Measurements from ENCODE around the gene QRICH2.

Gene QRICH2

GRCh38 chr17:76271669-76272540 lies 36.2 kb downstream of the QRICH2 start:
- TF ChIP-seq MAX (IDR thresholded peaks at IDR 0.05), result no peak
- TF ChIP-seq CEBPB (IDR thresholded peaks at IDR 0.05), result no peak
- TF ChIP-seq ZBTB7A (IDR thresholded peaks at IDR 0.05; ENCODE audit: low read depth), result no peak
- no peak for TF ChIP-seq NFIC (IDR thresholded peaks at IDR 0.05)
- TF ChIP-seq EGR1 (IDR thresholded peaks at IDR 0.05), result no peak
- TF ChIP-seq YY1 (IDR thresholded peaks at IDR 0.05; ENCODE audit: low read depth), result no peak
- TF ChIP-seq CREB1 (IDR thresholded peaks at IDR 0.05; ENCODE audit: low read depth), result no peak
- TF ChIP-seq TEAD4 (IDR thresholded peaks at IDR 0.05), result no peak
- TF ChIP-seq FOXM1 (IDR thresholded peaks at IDR 0.05; ENCODE audit: borderline replicate concordance, low read depth), result no peak
- no peak for TF ChIP-seq TAF1 (IDR thresholded peaks at IDR 0.05; ENCODE audit: low read depth)
- TF ChIP-seq REST (IDR thresholded peaks at IDR 0.05; ENCODE audit: low read depth), result no peak
- no peak for TF ChIP-seq TCF12 (IDR thresholded peaks at IDR 0.05; ENCODE audit: low read depth)

GRCh38 chr17:76270770-76271668 lies 37.1 kb downstream of the QRICH2 start:
- no peak for TF ChIP-seq EGR1 (IDR thresholded peaks at IDR 0.05)
- TF ChIP-seq FOXM1 (IDR thresholded peaks at IDR 0.05; ENCODE audit: borderline replicate concordance, low read depth), result no peak
- TF ChIP-seq EP300 (IDR thresholded peaks at IDR 0.05; ENCODE audit: borderline replicate concordance), result no peak
- TF ChIP-seq USF1 (IDR thresholded peaks at IDR 0.05), result no peak
- no peak for TF ChIP-seq TCF12 (IDR thresholded peaks at IDR 0.05; ENCODE audit: low read depth)
- TF ChIP-seq TEAD4 (IDR thresholded peaks at IDR 0.05), result no peak
- no peak for TF ChIP-seq NFIC (IDR thresholded peaks at IDR 0.05)
- TF ChIP-seq CEBPB (IDR thresholded peaks at IDR 0.05), result no peak
- no peak for TF ChIP-seq YY1 (IDR thresholded peaks at IDR 0.05; ENCODE audit: low read depth)
- no peak for TF ChIP-seq REST (IDR thresholded peaks at IDR 0.05; ENCODE audit: low read depth)
- TF ChIP-seq RAD21 (IDR thresholded peaks at IDR 0.05; ENCODE audit: low read depth), result no peak
- TF ChIP-seq MAX (IDR thresholded peaks at IDR 0.05), result no peak
- no peak for TF ChIP-seq ZBTB7A (IDR thresholded peaks at IDR 0.05; ENCODE audit: low read depth)
- TF ChIP-seq CREB1 (IDR thresholded peaks at IDR 0.05; ENCODE audit: low read depth), result no peak
- no peak for TF ChIP-seq TAF1 (IDR thresholded peaks at IDR 0.05; ENCODE audit: low read depth)

GRCh38 chr17:76270127-76270592 lies 37.9 kb downstream of the QRICH2 start:
- TF ChIP-seq NFIC (IDR thresholded peaks at IDR 0.05) (no peak), TAF1 (IDR thresholded peaks at IDR 0.05; ENCODE audit: low read depth) (no peak), CREB1 (IDR thresholded peaks at IDR 0.05; ENCODE audit: low read depth) (no peak), EGR1 (IDR thresholded peaks at IDR 0.05) (no peak), MAX (IDR thresholded peaks at IDR 0.05) (no peak), REST (IDR thresholded peaks at IDR 0.05; ENCODE audit: low read depth) (no peak), RAD21 (IDR thresholded peaks at IDR 0.05; ENCODE audit: low read depth) (no peak), CEBPB (IDR thresholded peaks at IDR 0.05) (no peak)
